HCT116 (cell line): Measurements from ENCODE around the gene DIAPH3. TPM values are rescaled to one million over a fixed set of nuclear protein-coding genes. Genes with fewer than 3 reads are reported as not detected.

Experiments
- ATAC-seq: fragments of 200-7000 bp; cut with Tn5 transposase; 2 replicates; pipeline ENCODE4 v1.9.1; 2020; ENCODE audit warnings: mild to moderate bottlenecking, moderate library complexity
- BruUV-seq: library from RNA; stranded (reverse); fragments of 400-500 nt; replicated peaks from 2 replicates; lab custom pipeline; 2021; lab: Mats Ljungman, UMichigan
- CTCF ChIA-PET: fragments of 300-600 bp; sonication (Branson Sonifier 250); formaldehyde crosslinking; loops from one replicate; lab custom pipeline; 2021; ENCODE audit warnings: antibody characterized with exemption; lab: Charles Lee
- POLR2A ChIA-PET: fragments of 300-600, 350-600 bp; sonication (Branson Sonifier 250); formaldehyde crosslinking; loops from one replicate; lab custom pipeline; 2021; ENCODE audit warnings: antibody characterized with exemption; lab: Charles Lee
- RAD21 ChIA-PET, 2 experiments: fragments of 300-600 bp; sonication (Branson Sonifier 250); formaldehyde crosslinking; loops; one replicate each; lab custom pipeline; 2023; ENCODE audit warnings: low total read pairs in 2 of 2; ENCODE audit not compliant: uncharacterized antibody in 2 of 2, unreplicated experiment in 2 of 2, low non-redundant PET in 1 of 2; lab: Charles Lee
- DNase-seq: peaks from one replicate; pipeline ENCODE4 v3.0.0-alpha.2; 2010; ENCODE audit warnings: low read depth, low spot score
- H2AFZ ChIP-seq: fragments of 200-600 bp; shearing (Covaris generic), sonication (generic); 2 replicates; pipeline ENCODE4 v1.6.1; 2017; ENCODE audit warnings: low read depth, mixed run types, mixed read lengths, antibody characterized with exemption, low read length; ENCODE audit not compliant: poor library complexity, severe bottlenecking
- H3K27ac ChIP-seq: 2 replicates; pipeline ENCODE4 v1.5.1; 2012; ENCODE audit warnings: low read depth, low read length
- H3K27me3 ChIP-seq: fragments of 200-600 bp; sonication (generic); 2 replicates; pipeline ENCODE4 v1.6.1; 2016; ENCODE audit warnings: mixed run types, low read length, mixed read lengths; ENCODE audit not compliant: insufficient read depth
- H3K36me3 ChIP-seq, 2 experiments: fragments of 200-500 bp in 1 of 2; fragments of 200-600 bp in 1 of 2; sonication (Bioruptor generic) in 1 of 2; sonication (generic) in 1 of 2; 2 replicates each; pipeline versions ENCODE4 v1.5.1 to v1.6.1; 2014 to 2016; ENCODE audit warnings: low read length in 2 of 2, inconsistent platforms in 1 of 2, mixed read lengths in 1 of 2, mixed run types in 1 of 2; ENCODE audit not compliant: insufficient read depth in 2 of 2, control insufficient read depth in 1 of 2
- H3K4me1 ChIP-seq, 2 experiments: fragments of 200-600 bp in 1 of 2; sonication (generic) in 1 of 2; 2 replicates each; pipeline versions ENCODE4 v1.5.1 to v1.6.1; 2012 to 2017; ENCODE audit warnings: low read length in 2 of 2, inconsistent platforms in 1 of 2, mild to moderate bottlenecking in 1 of 2, mixed read lengths in 1 of 2, mixed run types in 1 of 2, moderate library complexity in 1 of 2; ENCODE audit not compliant: insufficient read depth in 2 of 2, control insufficient read depth in 1 of 2
- H3K4me2 ChIP-seq: fragments of 200-600 bp; sonication (generic); 2 replicates; pipeline ENCODE4 v1.6.1; 2017; ENCODE audit warnings: mixed run types, low read length, mixed read lengths
- H3K4me3 ChIP-seq, 2 experiments: fragments of 200-600 bp in 1 of 2; sonication (generic) in 1 of 2; replicated peaks in 1 of 2; 2 replicates each; pipeline ENCODE4 v1.5.1; 2011 to 2016; ENCODE audit warnings: low read length in 2 of 2, control low read depth in 1 of 2, low read depth in 1 of 2, mild to moderate bottlenecking in 1 of 2, mixed read lengths in 1 of 2, mixed run types in 1 of 2
- H3K79me2 ChIP-seq: fragments of 200-600 bp; sonication (generic); 2 replicates; pipeline ENCODE4 v1.6.1; 2017; ENCODE audit warnings: mild to moderate bottlenecking, mixed run types, low read length, moderate library complexity, mixed read lengths; ENCODE audit not compliant: insufficient read depth
- H3K9ac ChIP-seq: fragments of 200-600 bp; sonication (generic); 2 replicates; pipeline ENCODE4 v1.6.1; 2016; ENCODE audit warnings: low read length, mixed read lengths
- H3K9me2 ChIP-seq: fragments of 200-600 bp; sonication (generic), shearing (Covaris generic); 2 replicates; pipeline ENCODE4 v1.6.1; 2017; ENCODE audit warnings: mixed run types, mild to moderate bottlenecking, moderate library complexity; ENCODE audit not compliant: insufficient read depth
- H3K9me3 ChIP-seq, 2 experiments: fragments of 200-500 bp in 1 of 2; fragments of 200-600 bp in 1 of 2; sonication (Bioruptor generic) in 1 of 2; sonication (generic) in 1 of 2; 2 replicates each; pipeline ENCODE4 v1.6.1; 2014 to 2017; ENCODE audit warnings: low read length in 2 of 2, mixed read lengths in 2 of 2, inconsistent platforms in 1 of 2, low read depth in 1 of 2, mild to moderate bottlenecking in 1 of 2, mixed run types in 1 of 2, moderate library complexity in 1 of 2; ENCODE audit not compliant: control insufficient read depth in 1 of 2, insufficient read depth in 1 of 2
- H4K20me1 ChIP-seq: fragments of 200-600 bp; sonication (generic), shearing (Covaris generic); 2 replicates; pipeline ENCODE4 v1.6.1; 2017; ENCODE audit warnings: mixed run types, mild to moderate bottlenecking, moderate library complexity; ENCODE audit not compliant: insufficient read depth
- CBX3 ChIP-seq: IDR thresholded peaks from 2 replicates; pipeline ENCODE4 v1.6.1; 2012; ENCODE audit warnings: low read depth
- ELF1 ChIP-seq: IDR thresholded peaks from 2 replicates; pipeline ENCODE4 v1.6.1; 2012; ENCODE audit warnings: low read depth, borderline replicate concordance
- EZH2 ChIP-seq: fragments of 200-600 bp; sonication (generic); IDR thresholded peaks from 2 replicates; pipeline ENCODE4 v1.6.1; 2017; ENCODE audit warnings: antibody characterized with exemption, mixed run types
- JUND ChIP-seq: IDR thresholded peaks from 2 replicates; pipeline ENCODE4 v1.6.1; 2012
- MAX ChIP-seq: IDR thresholded peaks from 2 replicates; pipeline ENCODE4 v1.6.1; 2012
- POLR2AphosphoS5 ChIP-seq: IDR thresholded peaks from 2 replicates; pipeline ENCODE4 v1.6.1; 2011; ENCODE audit warnings: mild to moderate bottlenecking, low read depth, low read length, moderate library complexity
- RAD21 ChIP-seq: IDR thresholded peaks from 2 replicates; pipeline ENCODE4 v1.6.1; 2012; ENCODE audit warnings: low read depth, mild to moderate bottlenecking
- REST ChIP-seq: IDR thresholded peaks from 2 replicates; pipeline ENCODE4 v1.6.1; 2012; ENCODE audit warnings: low read depth
- SIN3A ChIP-seq: IDR thresholded peaks from 2 replicates; pipeline ENCODE4 v1.6.1; 2012; ENCODE audit warnings: low read depth
- SRF ChIP-seq: IDR thresholded peaks from 2 replicates; pipeline ENCODE4 v1.6.1; 2012; ENCODE audit warnings: low read depth
- TCF7L2 ChIP-seq: IDR thresholded peaks from 2 replicates; pipeline ENCODE4 v1.7.0; 2011; ENCODE audit warnings: borderline replicate concordance, inconsistent platforms; ENCODE audit not compliant: insufficient read depth, insufficient read length; ENCODE audit errors: extremely low read depth
- YY1 ChIP-seq: IDR thresholded peaks from 2 replicates; pipeline ENCODE4 v1.6.1; 2011; ENCODE audit warnings: low read length, low read depth, moderate library complexity, mild to moderate bottlenecking; ENCODE audit not compliant: insufficient replicate concordance; ENCODE audit errors: extremely low read depth
- ZBTB33 ChIP-seq: IDR thresholded peaks from 2 replicates; pipeline ENCODE4 v1.6.1; 2011; ENCODE audit warnings: mild to moderate bottlenecking, low read length, moderate library complexity; ENCODE audit not compliant: insufficient replicate concordance; ENCODE audit errors: extremely low read depth
- ZFX ChIP-seq: fragments of 450-650 bp; IDR thresholded peaks from 2 replicates; pipeline ENCODE4 v1.6.1; 2017
- ZNF274 ChIP-seq: fragments of 200-500 bp; sonication (Bioruptor generic); IDR thresholded peaks from 2 replicates; pipeline ENCODE4 v1.6.1; 2014; ENCODE audit warnings: mild to moderate bottlenecking, low read depth, low read length, inconsistent platforms
- intact Hi-C: fragments of 100-400 bp; cut with micrococcal nuclease; formaldehyde crosslinking; loops from 2 replicates; pipeline ENCODE4 v1.10.0; 2022
- total RNA-seq: library from RNA; stranded (reverse); gene quantifications from one replicate; pipeline ENCODE4 v1.2.1, GENCODE V29; 2021; ENCODE audit not compliant: unreplicated experiment

Gene DIAPH3
- total RNA-seq, 1 experiment from 2014 or later: 22.8 TPM

- H3K9ac ChIP-seq: no peak overlapping the region
- no peaks in the 10 kb centered on the region for H3K9me2 ChIP-seq
- CTCF ChIA-PET: no interaction called here
- H3K9me3 ChIP-seq: no peaks in the 10 kb centered on the region
- H3K36me3 ChIP-seq: no peaks in the 10 kb centered on the region
- DNase-seq (no peak), ATAC-seq (no peak)
- no peaks in the 10 kb centered on the region for H3K79me2 ChIP-seq
- RAD21 ChIA-PET: no interaction called here
- H3K27me3 ChIP-seq: no peaks in the 10 kb centered on the region
- no peak overlapping the region for H2AFZ ChIP-seq
- H4K20me1 ChIP-seq: no peaks in the 10 kb centered on the region
- no peak overlapping the region for H3K4me2 ChIP-seq
- POLR2A ChIA-PET: no interaction called here
- no peaks in the 10 kb centered on the region for H3K4me1 ChIP-seq
- no peak overlapping the region for H3K27ac ChIP-seq
- TF ChIP-seq ELF1 (no peak), JUND (no peak), EZH2 (no peak), ZBTB33 (no peak), ZNF274 (no peak), ZFX (no peak), TCF7L2 (no peak), SIN3A (no peak), CBX3 (no peak), MAX (no peak), SRF (no peak), REST (no peak), YY1 (no peak), RAD21 (no peak), POLR2AphosphoS5 (no peak)
- intact Hi-C loops: no loop called here
- no TSS peak for BruUV-seq
- H3K4me3 ChIP-seq: no peak overlapping the region
Observed at GRCh38 chr13:59710996-59711701, 452.6 kb downstream of the DIAPH3 start.
